Measurements from ENCODE around the gene SHROOM3.

SHROOM3 gene

DNA sequence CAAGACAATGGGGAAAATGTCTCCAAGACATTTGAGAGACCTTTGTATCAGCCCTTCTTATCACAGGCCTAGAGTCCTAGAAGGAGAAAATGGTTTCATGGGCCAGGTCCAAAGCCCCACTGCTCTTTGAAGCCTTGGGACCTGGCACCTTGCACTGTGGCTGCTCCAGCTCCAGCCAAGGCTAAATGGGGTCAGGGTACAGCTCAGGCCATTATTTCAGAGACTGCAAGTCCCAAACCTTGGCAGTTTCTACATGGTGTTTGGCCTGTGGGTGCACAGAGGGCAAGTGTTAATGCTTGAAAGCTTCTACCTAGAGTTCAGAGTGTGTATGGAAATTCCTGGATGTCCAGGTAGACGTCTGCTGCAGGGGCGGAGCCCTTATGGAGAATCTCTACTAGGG lies 28.5 kb downstream of the SHROOM3 start:
- H3K9ac ChIP-seq (ENCODE audit: low read depth in 1 of 2, low read length in 2 of 2): no peak overlapping the region
- H3K27me3 ChIP-seq (ENCODE audit: control insufficient read depth in 1 of 2, insufficient read depth in 2 of 2, low read length in 2 of 2): no peaks in the 10 kb centered on the region
- H3K9me3 ChIP-seq (ENCODE audit: control insufficient read depth in 1 of 2, low read length in 2 of 2): peaks cover 3 to 12% of the 10 kb centered on the region in 2 donors
- no peaks in the 10 kb centered on the region for H3K4me1 ChIP-seq (ENCODE audit: control insufficient read depth in 1 of 2, insufficient read depth in 2 of 2, low read length in 2 of 2)
- no peaks in the 10 kb centered on the region for H3K36me3 ChIP-seq (ENCODE audit: control insufficient read depth in 1 of 2, insufficient read depth in 2 of 2, low read length in 2 of 2)
- H3K27ac ChIP-seq (ENCODE audit: low read depth, low read length): no peak overlapping the region
- no peak overlapping the region for H3K4me3 ChIP-seq (ENCODE audit: low read depth in 1 of 2, low read length in 2 of 2)

DNA sequence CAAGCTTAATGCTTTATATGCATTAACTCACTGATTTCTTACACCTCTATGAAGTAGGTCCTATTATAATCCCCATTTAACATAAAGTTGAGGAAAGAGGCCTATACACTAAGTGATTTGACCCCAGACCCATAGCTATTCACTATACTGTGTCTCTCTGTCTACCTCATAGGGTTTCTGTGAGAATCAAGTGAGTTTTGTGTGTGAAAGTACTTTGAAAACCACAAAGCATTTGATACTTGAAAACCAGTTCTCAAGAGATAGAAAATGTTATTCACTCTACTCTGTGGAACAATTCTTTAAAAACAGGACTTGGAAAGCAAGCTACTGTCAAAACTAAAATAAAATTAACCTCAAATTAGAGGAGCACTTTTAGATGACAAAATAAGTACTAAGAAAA lies 35.0 kb downstream of the SHROOM3 start:
- no peaks in the 10 kb centered on the region for H3K4me1 ChIP-seq (ENCODE audit: control insufficient read depth in 1 of 2, insufficient read depth in 2 of 2, low read length in 2 of 2)
- no peaks in the 10 kb centered on the region for H3K9me3 ChIP-seq (ENCODE audit: control insufficient read depth in 1 of 2, low read length in 2 of 2)
- no peak overlapping the region for H3K4me3 ChIP-seq (ENCODE audit: low read depth in 1 of 2, low read length in 2 of 2)
- H3K27ac ChIP-seq (ENCODE audit: low read depth, low read length): no peak overlapping the region
- H3K9ac ChIP-seq (ENCODE audit: low read depth in 1 of 2, low read length in 2 of 2): no peak overlapping the region
- no peaks in the 10 kb centered on the region for H3K27me3 ChIP-seq (ENCODE audit: control insufficient read depth in 1 of 2, insufficient read depth in 2 of 2, low read length in 2 of 2)
- H3K36me3 ChIP-seq (ENCODE audit: control insufficient read depth in 1 of 2, insufficient read depth in 2 of 2, low read length in 2 of 2): no peaks in the 10 kb centered on the region

DNA sequence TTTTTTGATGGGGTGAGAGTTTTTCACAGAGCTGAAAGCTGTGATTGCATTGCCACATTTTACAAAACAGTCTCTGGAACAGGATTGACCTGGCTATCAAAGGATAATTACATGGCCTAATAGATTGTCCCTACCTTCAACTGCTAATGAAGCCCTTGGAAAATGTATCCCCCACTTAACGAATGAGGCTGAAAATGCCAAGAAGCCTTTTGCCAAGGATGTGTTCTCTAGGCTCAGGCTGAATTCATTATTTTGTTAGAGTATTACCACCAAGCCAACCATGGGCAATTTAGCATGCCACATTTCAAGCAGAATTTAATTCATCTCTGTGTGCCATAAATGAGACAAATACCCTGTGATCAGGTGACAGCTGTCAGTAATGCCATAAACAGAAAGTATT lies 35.5 kb downstream of the SHROOM3 start:
- Histone ChIP-seq H3K9ac (ENCODE audit: low read depth in 1 of 2, low read length in 2 of 2) (no peak overlapping the region), H3K9me3 (ENCODE audit: control insufficient read depth in 1 of 2, low read length in 2 of 2) (no peaks in the 10 kb centered on the region), H3K36me3 (ENCODE audit: control insufficient read depth in 1 of 2, insufficient read depth in 2 of 2, low read length in 2 of 2) (no peaks in the 10 kb centered on the region), H3K4me1 (ENCODE audit: control insufficient read depth in 1 of 2, insufficient read depth in 2 of 2, low read length in 2 of 2) (no peaks in the 10 kb centered on the region), H3K4me3 (ENCODE audit: low read depth in 1 of 2, low read length in 2 of 2) (no peak overlapping the region), H3K27me3 (ENCODE audit: control insufficient read depth in 1 of 2, insufficient read depth in 2 of 2, low read length in 2 of 2) (no peaks in the 10 kb centered on the region), H3K27ac (ENCODE audit: low read depth, low read length) (no peak overlapping the region)

DNA sequence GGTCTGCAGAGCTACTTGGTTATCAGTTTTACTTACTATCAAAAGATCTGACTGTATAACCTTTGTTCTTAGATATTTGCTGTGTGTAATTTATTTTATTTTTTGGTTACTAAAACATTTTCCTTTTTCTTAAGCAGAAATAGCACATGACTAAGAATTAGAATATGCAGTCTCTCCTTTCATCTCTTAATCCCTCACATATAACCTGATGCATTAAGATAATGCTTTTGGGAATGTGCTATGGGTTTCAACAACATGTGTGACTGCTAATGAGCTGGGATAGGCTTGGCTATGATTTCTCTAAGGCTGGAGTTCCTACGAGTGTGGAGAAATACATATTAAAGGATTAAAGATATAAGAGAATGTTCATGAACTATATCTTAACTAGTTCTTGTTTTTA lies 41.5 kb downstream of the SHROOM3 start:
- Histone ChIP-seq H3K36me3 (ENCODE audit: control insufficient read depth in 1 of 2, insufficient read depth in 2 of 2, low read length in 2 of 2) (no peaks in the 10 kb centered on the region), H3K4me1 (ENCODE audit: control insufficient read depth in 1 of 2, insufficient read depth in 2 of 2, low read length in 2 of 2) (no peaks in the 10 kb centered on the region), H3K27me3 (ENCODE audit: control insufficient read depth in 1 of 2, insufficient read depth in 2 of 2, low read length in 2 of 2) (no peaks in the 10 kb centered on the region), H3K27ac (ENCODE audit: low read depth, low read length) (no peak overlapping the region), H3K9ac (ENCODE audit: low read depth in 1 of 2, low read length in 2 of 2) (no peak overlapping the region), H3K4me3 (ENCODE audit: low read depth in 1 of 2, low read length in 2 of 2) (no peak overlapping the region), H3K9me3 (ENCODE audit: control insufficient read depth in 1 of 2, low read length in 2 of 2) (no peaks in the 10 kb centered on the region)

DNA sequence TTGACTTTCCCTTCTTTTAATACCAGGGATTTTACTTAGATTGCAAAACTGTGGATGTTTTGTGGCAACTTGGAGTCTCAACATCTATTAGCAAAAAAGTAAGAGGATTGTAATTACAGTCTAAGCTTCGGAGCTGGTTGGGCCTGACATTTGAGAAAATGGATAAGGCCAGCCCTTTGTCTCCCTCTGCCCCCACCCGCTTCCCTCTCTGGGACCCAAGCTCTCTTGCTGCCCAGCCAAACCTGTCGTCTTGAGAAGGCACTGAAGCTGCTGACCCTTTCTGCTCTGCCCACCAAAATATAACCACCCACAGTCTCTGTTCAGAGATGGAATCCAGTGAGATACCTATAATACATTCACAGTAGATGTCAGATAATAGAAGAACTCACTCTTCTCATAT lies 49.6 kb downstream of the SHROOM3 start:
- H3K4me3 ChIP-seq (ENCODE audit: low read depth in 1 of 2, low read length in 2 of 2): no peak overlapping the region
- no peaks in the 10 kb centered on the region for H3K36me3 ChIP-seq (ENCODE audit: control insufficient read depth in 1 of 2, insufficient read depth in 2 of 2, low read length in 2 of 2)
- H3K4me1 ChIP-seq (ENCODE audit: control insufficient read depth in 1 of 2, insufficient read depth in 2 of 2, low read length in 2 of 2): peaks cover 7 to 18% of the 10 kb centered on the region in 2 donors
- H3K27me3 ChIP-seq (ENCODE audit: control insufficient read depth in 1 of 2, insufficient read depth in 2 of 2, low read length in 2 of 2): no peaks in the 10 kb centered on the region
- no peaks in the 10 kb centered on the region for H3K9me3 ChIP-seq (ENCODE audit: control insufficient read depth in 1 of 2, low read length in 2 of 2)
- H3K27ac ChIP-seq (ENCODE audit: low read depth, low read length): no peak overlapping the region
- no peak overlapping the region for H3K9ac ChIP-seq (ENCODE audit: low read depth in 1 of 2, low read length in 2 of 2)

DNA sequence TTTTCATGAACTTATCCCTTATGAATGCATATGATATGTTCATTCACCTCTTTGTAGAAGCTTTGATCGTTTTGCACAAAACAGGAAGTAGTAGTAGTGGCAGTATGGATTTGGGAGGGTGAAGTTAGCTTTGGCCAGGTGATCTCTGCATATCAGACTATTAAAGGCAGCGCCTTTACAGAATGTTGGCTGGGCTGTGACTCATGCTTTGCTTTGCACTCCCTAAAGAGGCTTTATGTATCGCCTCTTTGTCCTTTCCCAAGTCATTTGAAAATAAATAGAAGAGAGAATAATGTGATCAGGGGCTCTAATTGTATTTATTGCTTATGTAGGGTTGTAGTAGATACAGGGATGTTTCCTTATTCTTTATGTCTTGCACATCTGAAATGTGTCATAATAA lies 50.4 kb downstream of the SHROOM3 start:
- Histone ChIP-seq H3K4me1 (ENCODE audit: control insufficient read depth in 1 of 2, insufficient read depth in 2 of 2, low read length in 2 of 2) (peaks cover 7 to 18% of the 10 kb centered on the region in 2 donors), H3K4me3 (ENCODE audit: low read depth in 1 of 2, low read length in 2 of 2) (no peak overlapping the region), H3K36me3 (ENCODE audit: control insufficient read depth in 1 of 2, insufficient read depth in 2 of 2, low read length in 2 of 2) (no peaks in the 10 kb centered on the region), H3K9me3 (ENCODE audit: control insufficient read depth in 1 of 2, low read length in 2 of 2) (no peaks in the 10 kb centered on the region), H3K9ac (ENCODE audit: low read depth in 1 of 2, low read length in 2 of 2) (no peak overlapping the region), H3K27ac (ENCODE audit: low read depth, low read length) (no peak overlapping the region), H3K27me3 (ENCODE audit: control insufficient read depth in 1 of 2, insufficient read depth in 2 of 2, low read length in 2 of 2) (no peaks in the 10 kb centered on the region)

DNA sequence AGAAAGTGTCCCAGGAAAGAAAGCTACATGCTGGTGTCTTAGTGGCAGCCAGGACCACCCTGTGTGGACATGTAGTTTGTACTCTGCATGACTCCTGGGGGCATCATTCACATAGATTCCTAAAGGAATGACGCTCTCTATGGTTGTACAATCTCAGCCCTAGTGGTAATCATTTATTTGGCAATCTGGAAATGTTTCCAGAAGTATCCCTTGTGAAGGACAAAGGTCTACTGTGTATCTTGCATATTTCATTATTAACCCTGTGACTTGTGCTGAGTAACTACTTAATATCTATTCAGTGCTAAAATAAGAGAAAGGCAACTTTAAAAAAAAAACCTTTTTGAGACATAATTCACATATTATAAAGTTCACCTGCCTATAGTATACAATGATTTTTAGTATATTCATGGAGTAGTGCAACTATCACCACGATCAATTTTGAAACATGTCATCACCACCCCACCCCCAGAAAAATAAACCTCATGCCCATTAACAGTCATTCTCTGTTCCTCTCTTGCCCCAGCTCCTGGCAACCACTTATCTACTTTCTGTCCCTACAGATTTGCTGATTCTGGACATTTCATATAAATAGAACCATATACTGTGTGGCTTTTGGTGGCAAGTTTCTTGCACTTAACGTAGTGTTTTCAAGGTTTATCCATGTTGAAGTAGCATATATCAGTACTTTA lies 51.7 kb downstream of the SHROOM3 start:
- H3K4me1 ChIP-seq (ENCODE audit: control insufficient read depth in 1 of 2, insufficient read depth in 2 of 2, low read length in 2 of 2): peaks cover 7 to 18% of the 10 kb centered on the region in 2 donors
- H3K9ac ChIP-seq (ENCODE audit: low read depth in 1 of 2, low read length in 2 of 2): no peak overlapping the region
- no peak overlapping the region for H3K27ac ChIP-seq (ENCODE audit: low read depth, low read length)
- no peak overlapping the region for H3K4me3 ChIP-seq (ENCODE audit: low read depth in 1 of 2, low read length in 2 of 2)
- no peaks in the 10 kb centered on the region for H3K36me3 ChIP-seq (ENCODE audit: control insufficient read depth in 1 of 2, insufficient read depth in 2 of 2, low read length in 2 of 2)
- no peaks in the 10 kb centered on the region for H3K27me3 ChIP-seq (ENCODE audit: control insufficient read depth in 1 of 2, insufficient read depth in 2 of 2, low read length in 2 of 2)
- no peaks in the 10 kb centered on the region for H3K9me3 ChIP-seq (ENCODE audit: control insufficient read depth in 1 of 2, low read length in 2 of 2)

DNA sequence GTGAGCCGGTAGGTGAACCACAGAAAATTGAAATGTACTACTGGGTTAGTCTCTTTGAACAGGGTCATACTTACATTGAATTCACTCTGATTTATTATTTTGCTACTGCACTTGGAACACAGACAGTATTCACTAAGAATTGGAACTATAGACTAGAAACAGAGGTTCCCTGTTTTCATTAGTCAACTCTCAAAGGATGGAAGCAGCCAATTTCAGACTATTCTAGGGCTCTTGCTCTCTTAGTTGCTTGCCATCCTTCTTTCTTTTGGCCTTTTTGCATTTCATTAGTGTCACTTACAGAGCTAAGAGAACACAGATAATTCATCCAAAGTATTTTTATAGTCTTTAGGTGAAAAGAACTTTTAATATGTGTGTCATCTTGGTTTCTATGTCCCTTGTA lies 52.6 kb downstream of the SHROOM3 start:
- Histone ChIP-seq H3K4me1 (ENCODE audit: control insufficient read depth in 1 of 2, insufficient read depth in 2 of 2, low read length in 2 of 2) (peaks cover 7 to 18% of the 10 kb centered on the region in 2 donors), H3K27ac (ENCODE audit: low read depth, low read length) (no peak overlapping the region), H3K9me3 (ENCODE audit: control insufficient read depth in 1 of 2, low read length in 2 of 2) (no peaks in the 10 kb centered on the region), H3K27me3 (ENCODE audit: control insufficient read depth in 1 of 2, insufficient read depth in 2 of 2, low read length in 2 of 2) (no peaks in the 10 kb centered on the region), H3K36me3 (ENCODE audit: control insufficient read depth in 1 of 2, insufficient read depth in 2 of 2, low read length in 2 of 2) (no peaks in the 10 kb centered on the region), H3K9ac (ENCODE audit: low read depth in 1 of 2, low read length in 2 of 2) (no peak overlapping the region), H3K4me3 (ENCODE audit: low read depth in 1 of 2, low read length in 2 of 2) (no peak overlapping the region)

DNA sequence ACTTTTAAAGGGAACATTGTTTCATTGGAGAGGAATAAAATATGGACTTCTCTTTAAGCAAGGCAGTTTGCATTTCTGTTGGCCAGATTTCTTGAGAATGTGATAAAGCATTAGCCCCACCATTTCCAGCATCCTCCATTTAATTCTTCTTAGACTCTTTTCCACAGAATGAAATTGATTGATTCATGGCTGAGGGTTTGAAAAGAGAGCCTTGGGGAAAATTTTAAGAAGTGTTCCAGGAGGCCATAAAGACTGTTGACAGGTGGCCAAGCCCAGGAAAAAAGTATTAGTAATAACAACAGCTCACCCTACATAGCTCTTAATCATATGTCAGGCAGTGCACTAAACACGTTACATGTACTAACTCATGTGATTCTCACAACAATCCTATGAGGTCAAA lies 53.4 kb downstream of the SHROOM3 start:
- H3K9ac ChIP-seq (ENCODE audit: low read depth in 1 of 2, low read length in 2 of 2): no peak overlapping the region
- H3K4me3 ChIP-seq (ENCODE audit: low read depth in 1 of 2, low read length in 2 of 2): no peak overlapping the region
- no peaks in the 10 kb centered on the region for H3K27me3 ChIP-seq (ENCODE audit: control insufficient read depth in 1 of 2, insufficient read depth in 2 of 2, low read length in 2 of 2)
- H3K4me1 ChIP-seq (ENCODE audit: control insufficient read depth in 1 of 2, insufficient read depth in 2 of 2, low read length in 2 of 2): peaks cover 7 to 18% of the 10 kb centered on the region in 2 donors
- no peaks in the 10 kb centered on the region for H3K36me3 ChIP-seq (ENCODE audit: control insufficient read depth in 1 of 2, insufficient read depth in 2 of 2, low read length in 2 of 2)
- no peaks in the 10 kb centered on the region for H3K9me3 ChIP-seq (ENCODE audit: control insufficient read depth in 1 of 2, low read length in 2 of 2)
- no peak overlapping the region for H3K27ac ChIP-seq (ENCODE audit: low read depth, low read length)

DNA sequence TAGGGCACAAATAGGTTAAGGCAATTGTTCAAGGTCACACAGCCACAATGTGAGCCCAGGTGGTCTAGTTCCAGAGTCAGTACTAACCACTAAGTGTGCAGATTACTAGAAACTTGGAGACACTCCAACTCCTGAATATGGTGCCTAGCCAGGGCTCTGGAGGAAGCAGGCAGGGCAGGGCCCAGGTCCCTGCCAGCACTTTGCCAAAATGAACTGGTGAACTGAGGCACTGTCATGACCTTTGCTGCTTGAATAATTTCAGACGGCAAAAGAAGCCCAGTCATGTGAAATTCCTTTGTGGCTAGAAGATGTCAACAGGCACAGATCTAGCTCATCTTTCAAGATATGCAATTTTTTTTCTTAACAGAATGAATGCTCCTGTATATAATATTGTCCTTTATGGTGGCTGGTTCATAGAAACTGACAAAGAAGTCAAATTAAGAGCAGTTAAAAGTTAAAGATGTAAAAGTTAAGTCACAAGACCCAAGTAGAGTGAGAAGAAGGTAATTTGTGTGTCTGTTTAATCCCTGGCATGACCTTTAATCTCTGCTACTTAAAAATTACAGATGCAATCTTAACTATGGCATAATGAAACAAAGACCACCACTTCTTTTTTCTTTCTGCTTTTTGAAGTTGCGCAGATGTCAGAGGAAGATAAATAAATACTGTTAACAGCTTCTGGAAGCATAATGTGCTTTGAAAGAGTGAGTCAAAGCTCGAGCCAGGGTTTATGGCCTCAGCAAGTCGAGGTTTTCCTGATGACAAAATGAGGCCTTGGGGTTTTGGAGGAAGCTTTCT lies 54.1 kb downstream of the SHROOM3 start:
- H3K9me3 ChIP-seq (ENCODE audit: control insufficient read depth in 1 of 2, low read length in 2 of 2): no peaks in the 10 kb centered on the region
- peaks cover 7 to 18% of the 10 kb centered on the region in 2 donors for H3K4me1 ChIP-seq (ENCODE audit: control insufficient read depth in 1 of 2, insufficient read depth in 2 of 2, low read length in 2 of 2)
- H3K27ac ChIP-seq (ENCODE audit: low read depth, low read length): no peak overlapping the region
- no peak overlapping the region for H3K9ac ChIP-seq (ENCODE audit: low read depth in 1 of 2, low read length in 2 of 2)
- no peak overlapping the region for H3K4me3 ChIP-seq (ENCODE audit: low read depth in 1 of 2, low read length in 2 of 2)
- no peaks in the 10 kb centered on the region for H3K36me3 ChIP-seq (ENCODE audit: control insufficient read depth in 1 of 2, insufficient read depth in 2 of 2, low read length in 2 of 2)
- H3K27me3 ChIP-seq (ENCODE audit: control insufficient read depth in 1 of 2, insufficient read depth in 2 of 2, low read length in 2 of 2): no peaks in the 10 kb centered on the region

Measured in duodenal mucosa (tissue), 2 donors.